MCF 10A (cell line): Measurements from ENCODE around the gene CHD9. TPM values are rescaled to one million over a fixed set of nuclear protein-coding genes. Genes with fewer than 3 reads are reported as not detected.
"Not testable (repeated sequence)": the region's sequence is repeated elsewhere in the genome, so short reads cannot be mapped to it uniquely, and the experiment has no call there.

Experiments
- BruUV-seq: library from RNA; stranded (reverse); fragments of 400-500 nt; replicated peaks from 2 replicates; lab custom pipeline; 2021; lab: Mats Ljungman, UMichigan
- CTCF ChIA-PET: fragments of 300-600 bp; sonication (Branson Sonifier 250); formaldehyde crosslinking; extraction: SDS; loops from one replicate; lab custom pipeline; 2021; ENCODE audit warnings: antibody characterized with exemption, inconsistent platforms; lab: Yijun Ruan, JAX
- POLR2A ChIA-PET: fragments of 300-600, 350-650 bp; sonication (Branson Sonifier 250); formaldehyde crosslinking; extraction: SDS; loops from one replicate; lab custom pipeline; 2020; ENCODE audit warnings: antibody characterized with exemption, inconsistent platforms; lab: Yijun Ruan, JAX
- DNase-seq: peaks from one replicate; pipeline ENCODE4 v3.0.0-alpha.2; 2018; ENCODE audit not compliant: unreplicated experiment
- H3K27ac Mint-ChIP-seq: one replicate; pipeline ENCODE4 v1.8.0; 2022; ENCODE audit warnings: mild to moderate bottlenecking, low read depth, mixed read lengths; ENCODE audit not compliant: unreplicated experiment
- H3K27me3 Mint-ChIP-seq: one replicate; pipeline ENCODE4 v1.8.0; 2022; ENCODE audit warnings: mixed read lengths; ENCODE audit not compliant: insufficient read depth, unreplicated experiment
- H3K36me3 Mint-ChIP-seq: one replicate; pipeline ENCODE4 v1.8.0; 2022; ENCODE audit warnings: mild to moderate bottlenecking, moderate library complexity, mixed read lengths; ENCODE audit not compliant: insufficient read depth, unreplicated experiment
- H3K4me1 Mint-ChIP-seq: one replicate; pipeline ENCODE4 v1.8.0; 2022; ENCODE audit warnings: mixed read lengths; ENCODE audit not compliant: insufficient read depth, unreplicated experiment
- H3K4me3 Mint-ChIP-seq: one replicate; pipeline ENCODE4 v1.8.0; 2022; ENCODE audit warnings: mild to moderate bottlenecking, moderate library complexity, mixed read lengths; ENCODE audit not compliant: unreplicated experiment
- H3K9me3 Mint-ChIP-seq: one replicate; pipeline ENCODE4 v1.8.0; 2022; ENCODE audit warnings: mixed read lengths; ENCODE audit not compliant: unreplicated experiment
- CTCF ChIP-seq: fragments of 200-600 bp; IDR thresholded peaks from one replicate; pipeline ENCODE4 v1.8.0; 2022; ENCODE audit warnings: antibody characterized with exemption, mild to moderate bottlenecking; ENCODE audit not compliant: unreplicated experiment
- intact Hi-C: fragments of 100-400 bp; cut with micrococcal nuclease; formaldehyde crosslinking; loops from 2 replicates; pipeline ENCODE4 v1.14.1; 2022
- total RNA-seq: library from RNA; stranded (reverse); gene quantifications from 2 replicates; pipeline ENCODE4 v1.2.3, GENCODE V29; 2022

The CHD9 gene
- total RNA-seq, 1 experiment from 2014 or later, result 62.8 TPM

GRCh38 chr16:53048139-53048915, 6.5 kb upstream of the CHD9 start:
- DNase-seq, result no peak
- Mint-ChIP-seq H3K4me3 (no peak overlapping the region), H3K9me3 (no peaks in the 10 kb centered on the region), H3K27ac (peak overlapping the region; percentile 27), H3K4me1 (peaks cover 26% of the 10 kb centered on the region), H3K27me3 (no peaks in the 10 kb centered on the region), H3K36me3 (no peaks in the 10 kb centered on the region)
- POLR2A ChIA-PET, result no interaction called here
- no peak for TF ChIP-seq CTCF
- BruUV-seq, result no TSS peak
- intact Hi-C loops, result no loop called here
- CTCF ChIA-PET, result interaction anchor here (0.7 to 0.9 kb wide), 2 partner anchors 12 to 16 kb away, joined by 3 read pairs; no protein-coding TSS in a partner anchor

GRCh38 chr16:53051255-53051654, 3.5 kb upstream of the CHD9 start:
- intact Hi-C loops, result loop anchor here (10.0 kb wide), 1 partner anchor 384 kb away; the partner anchor contains the start of gene RBL2
- Mint-ChIP-seq H3K27ac (peak overlapping the region; percentile 43), H3K4me1 (peaks cover 22% of the 10 kb centered on the region), H3K4me3 (peak overlapping the region; percentile 23)
- H3K27me3 Mint-ChIP-seq, BruUV-seq, H3K36me3 Mint-ChIP-seq, H3K9me3 Mint-ChIP-seq, DNase-seq: not testable (repeated sequence)
- ChIA-PET CTCF (interaction anchor here (0.6 to 1.5 kb wide), 3 partner anchors 8 to 140 kb away, joined by 3 to 5 read pairs (median 3); no protein-coding TSS in a partner anchor), POLR2A (interaction anchor here (0.5 to 5.5 kb wide), 7 partner anchors 8 to 174 kb away, joined by 3 to 57 read pairs (median 17); no protein-coding TSS in a partner anchor)

GRCh38 chr16:53052519-53053501, 2.0 kb upstream of the CHD9 start, which contains the start of gene CHD9NB:
TSS of gene CHD9NB (minus strand) at chr16:53052897. CDS start at chr16:53044158, 8,739 bp downstream.
- peak within 1 kb of the TSS; percentile 78 for H3K4me3 Mint-ChIP-seq
- ChIA-PET POLR2A (interaction anchor here (0.6 to 5.5 kb wide), 22 partner anchors 9 to 992 kb away, joined by 3 to 68 read pairs (median 6); no protein-coding TSS in a partner anchor), CTCF (interaction anchor here (0.6 to 4.1 kb wide), 12 partner anchors 9 to 837 kb away, joined by 3 to 48 read pairs (median 4); no protein-coding TSS in a partner anchor)
- no TSS peak for BruUV-seq
- peak; percentile 97 for DNase-seq
- H3K4me1 Mint-ChIP-seq, result peaks cover 32% of the 10 kb centered on the region
- H3K27me3 Mint-ChIP-seq, result no peaks in the 10 kb centered on the region
- intact Hi-C loops, result loop anchor here (1.0 to 10.0 kb wide), 3 partner anchors 31 to 382 kb away; partner anchors contain the start of gene RBL2
- peaks cover 5% of the 10 kb centered on the region for H3K36me3 Mint-ChIP-seq
- peak within 1 kb of the TSS; percentile 29 for H3K27ac Mint-ChIP-seq
- TF ChIP-seq CTCF, result no peak
- H3K9me3 Mint-ChIP-seq, result no peaks in the 10 kb centered on the region

- no peak for TF ChIP-seq CTCF
- Mint-ChIP-seq H3K27me3 (no peaks in the 10 kb centered on the region), H3K9me3 (no peaks in the 10 kb centered on the region), H3K36me3 (peaks cover 5% of the 10 kb centered on the region), H3K4me3 (peak overlapping the region; percentile 86), H3K4me1 (peaks cover 45% of the 10 kb centered on the region), H3K27ac (peak overlapping the region; percentile 83)
- BruUV-seq, result no TSS peak
- ChIA-PET POLR2A (interaction anchor here (0.6 to 5.5 kb wide), 17 partner anchors 13 to 245 kb away, joined by 3 to 68 read pairs (median 5); no protein-coding TSS in a partner anchor), CTCF (interaction anchor here (0.5 to 4.1 kb wide), 21 partner anchors 9 to 731 kb away, joined by 3 to 48 read pairs (median 4); no protein-coding TSS in a partner anchor)
- DNase-seq, result no peak
- intact Hi-C loops, result loop anchor here (1.0 to 10.0 kb wide), 3 partner anchors 77 to 381 kb away; partner anchors contain the start of gene RBL2
These were observed 673 bp upstream of the CHD9 start for GRCh38 chr16:53053967-53054669.
